SK-N-SH (cell line): Measurements from ENCODE around the gene STK17B.

ENCODE experiments used
- GABPA ChIP-seq: IDR thresholded peaks from 2 replicates; pipeline ENCODE4 v1.4.0; 2012; ENCODE audit warnings: low read depth, mild to moderate bottlenecking
- JUND ChIP-seq: IDR thresholded peaks from 2 replicates; pipeline ENCODE4 v1.4.0; 2012
- POLR2AphosphoS5 ChIP-seq: IDR thresholded peaks from 2 replicates; pipeline ENCODE4 v1.6.1; 2012; ENCODE audit warnings: low read depth, low read length
- TAF1 ChIP-seq: IDR thresholded peaks from 2 replicates; pipeline ENCODE4 v1.6.1; 2012; ENCODE audit warnings: low read depth, mild to moderate bottlenecking, low read length, moderate library complexity, borderline replicate concordance
- TF ChIP-seq, protein P1 (sequence below): fragments of 200-600 bp; sonication (generic); IDR thresholded peaks from 2 replicates; pipeline ENCODE4 v1.6.1; 2017; ENCODE audit warnings: antibody characterized with exemption, mild to moderate bottlenecking, moderate library complexity

DNA sequence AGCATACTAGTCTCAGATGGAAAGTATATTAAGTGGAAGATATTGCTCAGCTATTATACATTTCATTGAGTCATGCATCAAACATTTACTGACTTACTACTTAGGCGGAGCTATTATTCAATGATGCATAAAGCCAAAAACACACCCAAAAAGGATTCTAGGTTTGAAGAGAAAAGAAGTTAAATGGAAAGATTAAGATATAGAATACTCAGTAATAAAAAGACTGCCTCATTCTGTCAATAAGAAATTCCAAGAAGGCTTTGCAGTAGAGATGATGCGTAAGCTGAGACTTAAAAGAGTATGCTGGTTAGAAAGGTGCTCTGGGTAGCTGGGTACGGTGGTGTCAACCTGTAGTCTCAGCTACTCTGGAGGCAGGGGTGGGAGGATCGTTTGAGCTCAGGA lies 27.6 kb downstream of the STK17B start:
- TF ChIP-seq, protein P1, sequence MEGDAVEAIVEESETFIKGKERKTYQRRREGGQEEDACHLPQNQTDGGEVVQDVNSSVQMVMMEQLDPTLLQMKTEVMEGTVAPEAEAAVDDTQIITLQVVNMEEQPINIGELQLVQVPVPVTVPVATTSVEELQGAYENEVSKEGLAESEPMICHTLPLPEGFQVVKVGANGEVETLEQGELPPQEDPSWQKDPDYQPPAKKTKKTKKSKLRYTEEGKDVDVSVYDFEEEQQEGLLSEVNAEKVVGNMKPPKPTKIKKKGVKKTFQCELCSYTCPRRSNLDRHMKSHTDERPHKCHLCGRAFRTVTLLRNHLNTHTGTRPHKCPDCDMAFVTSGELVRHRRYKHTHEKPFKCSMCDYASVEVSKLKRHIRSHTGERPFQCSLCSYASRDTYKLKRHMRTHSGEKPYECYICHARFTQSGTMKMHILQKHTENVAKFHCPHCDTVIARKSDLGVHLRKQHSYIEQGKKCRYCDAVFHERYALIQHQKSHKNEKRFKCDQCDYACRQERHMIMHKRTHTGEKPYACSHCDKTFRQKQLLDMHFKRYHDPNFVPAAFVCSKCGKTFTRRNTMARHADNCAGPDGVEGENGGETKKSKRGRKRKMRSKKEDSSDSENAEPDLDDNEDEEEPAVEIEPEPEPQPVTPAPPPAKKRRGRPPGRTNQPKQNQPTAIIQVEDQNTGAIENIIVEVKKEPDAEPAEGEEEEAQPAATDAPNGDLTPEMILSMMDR, result no peak
- TF ChIP-seq TAF1 (no peak), JUND (no peak), GABPA (no peak), POLR2AphosphoS5 (no peak)
